Esophagus squamous epithelium (tissue), 4 donors: ENCODE measurements around the gene RFX1.

Source experiments
- POLR2A ChIP-seq, 4 donors: fragments of 450-650 bp; IDR thresholded peaks; one replicate each; pipeline ENCODE4 v1.6.1; 2017; ENCODE audit warnings: antibody characterized with exemption in 4 of 4, mild to moderate bottlenecking in 4 of 4, moderate library complexity in 3 of 4
- TF ChIP-seq, protein P1 (sequence below), 6 experiments: fragments of 450-650 bp in 4 of 6; fragments of 200-600 bp in 2 of 6; sonication (generic) in 2 of 6; IDR thresholded peaks; one replicate each; pipeline ENCODE4 v1.5.1; 2016 to 2019; ENCODE audit warnings: antibody characterized with exemption in 6 of 6, mild to moderate bottlenecking in 4 of 6, moderate library complexity in 4 of 6

GRCh38 chr19:13995878-13996765, 10.0 kb downstream of the RFX1 start:
- TF ChIP-seq, protein P1, sequence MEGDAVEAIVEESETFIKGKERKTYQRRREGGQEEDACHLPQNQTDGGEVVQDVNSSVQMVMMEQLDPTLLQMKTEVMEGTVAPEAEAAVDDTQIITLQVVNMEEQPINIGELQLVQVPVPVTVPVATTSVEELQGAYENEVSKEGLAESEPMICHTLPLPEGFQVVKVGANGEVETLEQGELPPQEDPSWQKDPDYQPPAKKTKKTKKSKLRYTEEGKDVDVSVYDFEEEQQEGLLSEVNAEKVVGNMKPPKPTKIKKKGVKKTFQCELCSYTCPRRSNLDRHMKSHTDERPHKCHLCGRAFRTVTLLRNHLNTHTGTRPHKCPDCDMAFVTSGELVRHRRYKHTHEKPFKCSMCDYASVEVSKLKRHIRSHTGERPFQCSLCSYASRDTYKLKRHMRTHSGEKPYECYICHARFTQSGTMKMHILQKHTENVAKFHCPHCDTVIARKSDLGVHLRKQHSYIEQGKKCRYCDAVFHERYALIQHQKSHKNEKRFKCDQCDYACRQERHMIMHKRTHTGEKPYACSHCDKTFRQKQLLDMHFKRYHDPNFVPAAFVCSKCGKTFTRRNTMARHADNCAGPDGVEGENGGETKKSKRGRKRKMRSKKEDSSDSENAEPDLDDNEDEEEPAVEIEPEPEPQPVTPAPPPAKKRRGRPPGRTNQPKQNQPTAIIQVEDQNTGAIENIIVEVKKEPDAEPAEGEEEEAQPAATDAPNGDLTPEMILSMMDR (IDR thresholded peaks at IDR 0.05), result no peak
- TF ChIP-seq POLR2A (IDR thresholded peaks at IDR 0.05), result no peak
